Astrocyte (in vitro differentiated cells and primary cell): ENCODE data around the gene HIPK2.

Experiments used
- CTCF ChIP-seq: IDR thresholded peaks from 2 replicates; pipeline ENCODE4 v1.5.1; 2011; ENCODE audit warnings: low read depth, mild to moderate bottlenecking, inconsistent platforms, low read length, moderate library complexity; ENCODE audit not compliant: insufficient read depth
- EZH2 ChIP-seq: IDR thresholded peaks from 2 replicates; pipeline ENCODE4 v1.6.1; 2012; ENCODE audit warnings: mild to moderate bottlenecking, low read length, inconsistent platforms; ENCODE audit not compliant: insufficient read depth

- TF ChIP-seq CTCF = no peak
- TF ChIP-seq EZH2 = no peak
These were observed 215.3 kb downstream of the HIPK2 start for GRCh38 chr7:139562491-139562890.
